CD14-positive monocyte (primary cell): ENCODE results near the gene CCDC122. TPM values are rescaled to one million over a fixed set of nuclear protein-coding genes. Genes with fewer than 3 reads are reported as not detected.

Experiments
- DNase-seq, 3 donors: peaks; one replicate each; pipeline ENCODE4 v3.0.0-alpha.2; 2011 to 2022
- H2AFZ ChIP-seq: 2 replicates; pipeline ENCODE4 v1.6.0; 2012; ENCODE audit warnings: mild to moderate bottlenecking, low read depth, low read length, inconsistent platforms; ENCODE audit not compliant: insufficient read depth, poor library complexity, severe bottlenecking
- H3K27ac ChIP-seq, 2 donors: 1 replicate in 1 of 2; 2 replicates in 1 of 2; pipeline ENCODE4 v1.5.1; 2012 to 2013; ENCODE audit warnings: low read length in 2 of 2, control low read depth in 1 of 2, inconsistent platforms in 1 of 2, low read depth in 1 of 2, mild to moderate bottlenecking in 1 of 2
- H3K27me3 ChIP-seq, 2 donors: one replicate each; pipeline versions ENCODE4 v1.6.0 to v1.6.1; 2011 to 2013; ENCODE audit warnings: low read length in 2 of 2; ENCODE audit not compliant: control insufficient read depth in 2 of 2, insufficient read depth in 2 of 2
- H3K36me3 ChIP-seq, 2 donors: replicated peaks in 1 of 2; 1 replicate in 1 of 2; 2 replicates in 1 of 2; pipeline versions ENCODE4 v1.5.1 to v1.6.1; 2012 to 2013; ENCODE audit warnings: low read length in 2 of 2, control low read depth in 1 of 2, inconsistent platforms in 1 of 2, mild to moderate bottlenecking in 1 of 2; ENCODE audit not compliant: insufficient read depth in 2 of 2, control insufficient read depth in 1 of 2
- H3K4me1 ChIP-seq, 2 donors: 1 replicate in 1 of 2; 2 replicates in 1 of 2; pipeline versions ENCODE4 v1.5.1 to v1.6.1; 2012 to 2013; ENCODE audit warnings: low read length in 2 of 2, control low read depth in 1 of 2, inconsistent platforms in 1 of 2, mild to moderate bottlenecking in 1 of 2, moderate library complexity in 1 of 2; ENCODE audit not compliant: insufficient read depth in 2 of 2, control insufficient read depth in 1 of 2
- H3K4me2 ChIP-seq: replicated peaks from 2 replicates; pipeline ENCODE3; 2012; ENCODE audit warnings: low read length, moderate library complexity, mild to moderate bottlenecking; ENCODE audit not compliant: poor library complexity, severe bottlenecking; ENCODE audit errors: extremely low read depth
- H3K4me3 ChIP-seq, 3 experiments: fragments of 200-600 bp in 1 of 3; sonication (generic) in 1 of 3; replicated peaks in 1 of 3; 1 replicate in 2 of 3; 2 replicates in 1 of 3; pipeline ENCODE4 v1.5.1; 2011 to 2013; ENCODE audit warnings: low read length in 3 of 3, mild to moderate bottlenecking in 3 of 3, control low read depth in 2 of 3, low read depth in 2 of 3, inconsistent platforms in 1 of 3, moderate library complexity in 1 of 3
- H3K79me2 ChIP-seq: 2 replicates; pipeline ENCODE4 v1.6.0; 2012; ENCODE audit warnings: mild to moderate bottlenecking, control low read depth, inconsistent platforms, low read length, moderate library complexity; ENCODE audit not compliant: insufficient read depth
- H3K9ac ChIP-seq: 2 replicates; pipeline ENCODE4 v1.6.0; 2017; ENCODE audit warnings: low read length, mild to moderate bottlenecking; ENCODE audit not compliant: insufficient read depth, poor library complexity, severe bottlenecking
- H3K9me3 ChIP-seq, 2 donors: replicated peaks in 1 of 2; 1 replicate in 1 of 2; 2 replicates in 1 of 2; pipeline versions ENCODE4 v1.5.1 to v1.6.1; 2012 to 2013; ENCODE audit warnings: low read length in 2 of 2, control low read depth in 1 of 2; ENCODE audit not compliant: control insufficient read depth in 1 of 2, insufficient read depth in 1 of 2
- H4K20me1 ChIP-seq: 2 replicates; pipeline ENCODE4 v1.6.0; 2012; ENCODE audit warnings: mild to moderate bottlenecking, low read length, control low read depth, moderate library complexity; ENCODE audit not compliant: insufficient read depth
- H3K27ac Mint-ChIP-seq, 7 donors: one replicate each; pipeline ENCODE4 v1.8.0; 2020; ENCODE audit warnings: mild to moderate bottlenecking in 7 of 7, mixed read lengths in 7 of 7, moderate library complexity in 6 of 7, inconsistent platforms in 2 of 7
- H3K27me3 Mint-ChIP-seq, 3 donors: one replicate each; pipeline ENCODE4 v1.8.0; 2021 to 2022; ENCODE audit warnings: low read depth in 3 of 3, mild to moderate bottlenecking in 3 of 3, mixed read lengths in 3 of 3, moderate library complexity in 3 of 3, inconsistent platforms in 1 of 3
- H3K36me3 Mint-ChIP-seq, 2 donors: one replicate each; pipeline ENCODE4 v1.8.0; 2020; ENCODE audit warnings: mixed read lengths in 2 of 2, inconsistent platforms in 1 of 2, mild to moderate bottlenecking in 1 of 2
- H3K4me1 Mint-ChIP-seq: one replicate; pipeline ENCODE4 v1.8.0; 2020; ENCODE audit warnings: mild to moderate bottlenecking, mixed read lengths
- H3K4me3 Mint-ChIP-seq, 2 donors: one replicate each; pipeline ENCODE4 v1.8.0; 2020; ENCODE audit warnings: mild to moderate bottlenecking in 2 of 2, mixed read lengths in 2 of 2, moderate library complexity in 1 of 2
- H3K9me3 Mint-ChIP-seq, 7 donors: one replicate each; pipeline ENCODE4 v1.8.0; 2020 to 2022; ENCODE audit warnings: mixed read lengths in 7 of 7, mild to moderate bottlenecking in 6 of 7, moderate library complexity in 6 of 7, inconsistent platforms in 2 of 7
- CTCF ChIP-seq: fragments of 200-600 bp; IDR thresholded peaks from one replicate; pipeline ENCODE4 v1.8.0; 2022; ENCODE audit warnings: antibody characterized with exemption, mild to moderate bottlenecking
- WGBS: methylation state at CpG from one replicate; pipeline ENCODE4 v1.1.5; 2013; ENCODE audit warnings: missing lambda C conversion rate; ENCODE audit not compliant: insufficient coverage; 5-methylcytosine and 5-hydroxymethylcytosine counted together
- intact Hi-C, 2 donors: fragments of 100-400 bp; cut with micrococcal nuclease; formaldehyde crosslinking; loops; one replicate each; pipeline versions ENCODE4 v1.15.0 to v1.15.1; 2023
- polyA plus RNA-seq, 3 donors: library from polyadenylated mRNA; depleted of rRNA in 1 of 3; unstranded in 2 of 3; stranded (reverse) in 1 of 3; fragments of 300-500 nt in 2 of 3; fragments of >200 nt in 1 of 3; fragmentation: Illumina TruSeq in 2 of 3; gene quantifications; 1 replicate in 2 of 3; 2 replicates in 1 of 3; pipeline ENCODE4 v1.2.3, GENCODE V29; 2012 to 2021

Gene CCDC122
- polyA plus RNA-seq, 3 donors = 0.16 to 8.0 (median 0.52) TPM

GRCh38 chr13:43861863-43862262 lies 17.7 kb downstream of the CCDC122 start:
- H3K9me3 Mint-ChIP-seq = peaks cover 0 to 6% (median 2%) of the 10 kb centered on the region in 7 donors
- Histone ChIP-seq H3K4me1 (no peaks in the 10 kb centered on the region), H3K4me3 (no peak overlapping the region), H3K36me3 (no peaks in the 10 kb centered on the region), H3K4me2 (no peak overlapping the region), H3K9ac (no peak overlapping the region), H2AFZ (no peak overlapping the region), H3K27me3 (no peaks in the 10 kb centered on the region), H3K79me2 (no peaks in the 10 kb centered on the region), H4K20me1 (no peaks in the 10 kb centered on the region), H3K9me3 (no peaks in the 10 kb centered on the region), H3K27ac (no peak overlapping the region)
- DNase-seq = no peak
- H3K4me1 Mint-ChIP-seq = peaks cover 5% of the 10 kb centered on the region
- peaks cover 0 to 7% of the 10 kb centered on the region in 2 donors for H3K36me3 Mint-ChIP-seq
- WGBS = no CpG with 5 or more reads among the region's 1 CpG
- no peak overlapping the region for H3K4me3 Mint-ChIP-seq
- no peak overlapping the region for H3K27ac Mint-ChIP-seq
- intact Hi-C loops = no loop called here
- H3K27me3 Mint-ChIP-seq = no peaks in the 10 kb centered on the region
- TF ChIP-seq CTCF = no peak

GRCh38 chr13:43852923-43853404 lies 26.6 kb downstream of the CCDC122 start:
- intact Hi-C loops = no loop called here
- Mint-ChIP-seq H3K27me3 (no peaks in the 10 kb centered on the region), H3K36me3 (peaks cover 0 to 18% of the 10 kb centered on the region in 2 donors), H3K4me3 (no peak overlapping the region), H3K9me3 (peaks cover 43 to 53% (median 48%) of the 10 kb centered on the region in 7 donors), H3K27ac (no peak overlapping the region), H3K4me1 (peaks cover 13% of the 10 kb centered on the region)
- Histone ChIP-seq H3K79me2 (no peaks in the 10 kb centered on the region), H2AFZ (no peak overlapping the region), H3K4me1 (peaks cover 6 to 15% of the 10 kb centered on the region in 2 donors), H3K9me3 (peaks cover 13 to 44% of the 10 kb centered on the region in 2 donors), H3K36me3 (no peaks in the 10 kb centered on the region), H3K27ac (no peak overlapping the region), H4K20me1 (no peaks in the 10 kb centered on the region), H3K27me3 (no peaks in the 10 kb centered on the region), H3K4me2 (no peak overlapping the region), H3K4me3 (no peak overlapping the region), H3K9ac (no peak overlapping the region)
- no peak for DNase-seq
- WGBS = no CpG with 5 or more reads among the region's 1 CpG
- TF ChIP-seq CTCF = no peak
